Epidermal melanocyte (primary cell): ENCODE results near the gene TBCA.
"Not testable (repeated sequence)": the region's sequence is repeated elsewhere in the genome, so short reads cannot be mapped to it uniquely, and the experiment has no call there.

Source experiments
- DNase-seq: peaks from one replicate; pipeline ENCODE4 v3.0.0; 2011; ENCODE audit warnings: low spot score; ENCODE audit not compliant: insufficient read length

Gene TBCA

GRCh38 chr5:77773734-77774280, 2.3 kb downstream of the TBCA start:
- no peak for DNase-seq

- DNase-seq: no peak
These were observed 3.4 kb downstream of the TBCA start for GRCh38 chr5:77772729-77773128.

GRCh38 chr5:77771452-77771851, 4.7 kb downstream of the TBCA start:
- no peak for DNase-seq

GRCh38 chr5:77770293-77771005, 5.7 kb downstream of the TBCA start:
- DNase-seq: no peak

GRCh38 chr5:77768978-77769377, 7.2 kb downstream of the TBCA start:
- no peak for DNase-seq

GRCh38 chr5:77767301-77767700, 8.8 kb downstream of the TBCA start:
- no peak for DNase-seq

- no peak for DNase-seq
These were observed 14.5 kb downstream of the TBCA start for GRCh38 chr5:77761606-77762005.

- no peak for DNase-seq
These were observed 17.8 kb downstream of the TBCA start for GRCh38 chr5:77758141-77758938.

- no peak for DNase-seq
These were observed 24.7 kb downstream of the TBCA start for GRCh38 chr5:77751328-77752023.

- not testable (repeated sequence) for DNase-seq
These were observed 25.2 kb downstream of the TBCA start for GRCh38 chr5:77750928-77751327.

- no peak for DNase-seq
These were observed 28.0 kb downstream of the TBCA start for GRCh38 chr5:77748160-77748559.

- DNase-seq: no peak
These were observed 32.0 kb downstream of the TBCA start for GRCh38 chr5:77744116-77744515.

GRCh38 chr5:77743181-77743580, 33.0 kb downstream of the TBCA start:
- DNase-seq: no peak

GRCh38 chr5:77741608-77742007, 34.5 kb downstream of the TBCA start:
- no peak for DNase-seq

- no peak for DNase-seq
These were observed 41.3 kb downstream of the TBCA start for GRCh38 chr5:77734885-77735284.

- no peak for DNase-seq
These were observed 43.0 kb downstream of the TBCA start for GRCh38 chr5:77733130-77733529.

- no peak for DNase-seq
These were observed 48.9 kb downstream of the TBCA start for GRCh38 chr5:77727190-77727589.

- no peak for DNase-seq
These were observed 50.5 kb downstream of the TBCA start for GRCh38 chr5:77725616-77726015.

GRCh38 chr5:77724934-77725333, 51.2 kb downstream of the TBCA start:
- DNase-seq: no peak

- DNase-seq: no peak
These were observed 56.3 kb downstream of the TBCA start for GRCh38 chr5:77719666-77720363.

GRCh38 chr5:77718934-77719610, 57.1 kb downstream of the TBCA start:
- no peak for DNase-seq
